Activated CD4-positive, alpha-beta T cell treated with anti-CD3 and anti-CD28 coated beads, Interleukin-2, amount 50 U/mL, for 48 hours (primary cell): ENCODE measurements around the gene PRKG2.
"Not testable (repeated sequence)": the region's sequence is repeated elsewhere in the genome, so short reads cannot be mapped to it uniquely, and the experiment has no call there.

Experiments
- DNase-seq, 2 experiments: peaks; one replicate each; pipeline ENCODE4 v3.0.0-alpha.2; 2020

Gene PRKG2

GRCh38 chr4:81214881-81215868 is at the start of gene PRKG2:
PRKG2 (minus strand) TSS chr4:81215222; CDS start chr4:81205047, 10,175 bp downstream.
- DNase-seq: no peak

GRCh38 chr4:81260443-81261101 is 45.5 kb upstream of the PRKG2 start:
- DNase-seq: no peak

DNA sequence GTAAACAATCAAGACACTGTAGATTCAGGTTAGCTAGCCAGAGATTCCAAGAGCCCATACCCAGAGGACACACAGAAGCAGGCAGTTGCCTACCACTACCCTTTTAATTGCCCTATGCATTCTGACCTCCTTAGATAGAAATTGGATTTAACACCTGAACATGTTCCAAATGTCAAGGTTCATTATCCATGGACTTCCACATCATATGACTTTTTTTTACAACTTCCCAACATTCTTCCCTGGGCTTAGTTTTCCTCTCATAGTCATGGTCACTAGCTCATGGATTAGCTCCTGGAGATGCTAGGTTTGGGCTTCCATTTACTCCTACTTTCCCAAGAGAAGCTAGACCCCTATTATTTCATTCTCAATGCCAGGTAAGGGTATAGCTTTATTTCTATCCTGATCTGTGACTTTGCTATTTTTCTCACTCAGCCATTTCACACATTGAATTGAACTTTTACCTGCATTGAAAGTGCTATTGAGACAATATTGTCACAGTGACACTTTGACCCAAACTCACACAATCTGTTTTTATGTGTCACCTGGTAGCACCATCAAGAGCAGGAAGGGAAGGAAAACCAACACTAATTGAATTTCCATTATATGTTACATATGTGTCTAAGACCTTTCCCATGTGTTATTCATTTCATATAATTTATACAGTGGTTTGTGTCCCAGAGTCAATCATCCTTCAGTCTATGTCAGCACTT is 44.0 kb upstream of the PRKG2 start:
- DNase-seq: no peak

DNA sequence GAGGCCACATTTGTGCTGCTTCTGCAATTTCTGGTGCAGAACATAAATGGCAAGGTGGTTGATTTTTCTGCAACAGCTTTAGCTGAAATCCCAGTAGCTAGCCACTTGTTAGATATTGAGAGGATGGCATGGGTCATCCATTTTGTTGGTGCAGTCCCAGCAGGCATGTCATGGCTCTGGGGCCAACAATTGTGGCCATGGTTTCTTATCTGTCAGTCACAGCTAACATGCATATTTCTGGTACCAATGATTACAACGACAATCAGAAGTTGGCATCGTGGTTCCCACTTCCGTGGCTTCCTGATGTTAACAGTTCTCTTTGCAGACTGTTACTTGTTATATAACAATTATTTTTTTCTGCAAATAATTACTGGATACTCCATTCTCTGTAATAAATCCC is 42.8 kb upstream of the PRKG2 start:
- no peak for DNase-seq

- DNase-seq: no peak
Observed at GRCh38 chr4:81257021-81257420, 42.0 kb upstream of the PRKG2 start.

- DNase-seq: no peak
Observed at GRCh38 chr4:81256059-81256970, 41.3 kb upstream of the PRKG2 start.

DNA sequence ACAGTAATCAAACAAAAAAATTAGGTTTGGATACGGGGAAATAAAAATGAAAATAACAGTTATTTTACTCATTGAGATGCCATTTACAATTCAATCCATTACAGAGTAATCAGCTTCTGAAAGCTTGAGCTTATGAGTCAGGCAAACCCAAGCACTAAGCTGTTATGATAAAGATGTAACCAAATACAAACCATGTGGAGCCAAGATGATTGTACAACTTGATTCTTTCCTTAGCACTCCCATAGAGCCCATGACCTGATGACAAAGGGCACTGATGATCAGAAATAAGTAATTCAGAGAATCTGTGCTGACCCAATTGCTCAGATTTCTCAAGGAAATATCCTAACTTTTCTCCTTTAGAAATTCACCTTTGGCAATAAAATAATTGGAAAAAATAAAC is 40.5 kb upstream of the PRKG2 start:
- DNase-seq: no peak

DNA sequence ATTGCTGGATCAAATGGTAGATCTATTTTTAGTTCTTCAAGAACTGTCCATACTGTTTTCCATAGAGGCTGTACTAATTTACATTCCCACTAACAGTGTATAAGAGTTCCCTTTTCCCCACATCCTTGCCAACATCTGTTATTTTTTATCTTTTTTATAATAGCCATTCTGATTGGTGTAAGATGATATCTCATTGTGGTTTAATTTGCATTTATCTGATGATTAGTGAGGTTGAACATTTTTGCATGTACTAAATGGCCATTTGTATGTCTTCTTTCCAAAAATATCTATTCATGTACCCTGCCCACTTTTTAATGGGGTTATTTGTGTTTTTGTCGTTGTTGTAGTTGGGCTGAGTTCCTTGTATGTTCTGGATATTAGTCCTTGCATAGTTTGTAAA is 35.4 kb upstream of the PRKG2 start:
- DNase-seq: no peak

GRCh38 chr4:81245218-81246009 is 30.4 kb upstream of the PRKG2 start:
- DNase-seq: no peak

DNA sequence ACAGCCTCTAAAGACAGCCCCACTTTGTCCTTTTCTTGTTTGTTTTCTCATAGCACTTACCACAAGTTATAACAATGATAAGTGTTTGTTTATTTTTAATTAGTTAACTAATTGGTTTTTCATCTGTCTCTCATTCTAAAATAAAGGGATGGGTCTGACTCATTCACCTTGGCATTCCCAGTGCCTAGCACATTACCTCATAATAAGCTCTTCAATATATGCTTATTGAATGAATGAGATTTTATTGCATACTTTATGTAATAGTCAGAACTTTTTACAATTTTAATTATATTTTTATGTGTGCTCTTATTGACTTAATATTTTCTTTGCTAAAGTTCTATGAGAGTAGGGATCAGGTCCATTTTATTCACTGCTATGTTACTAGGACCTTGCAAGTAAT is 22.8 kb upstream of the PRKG2 start:
- no peak for DNase-seq

DNA sequence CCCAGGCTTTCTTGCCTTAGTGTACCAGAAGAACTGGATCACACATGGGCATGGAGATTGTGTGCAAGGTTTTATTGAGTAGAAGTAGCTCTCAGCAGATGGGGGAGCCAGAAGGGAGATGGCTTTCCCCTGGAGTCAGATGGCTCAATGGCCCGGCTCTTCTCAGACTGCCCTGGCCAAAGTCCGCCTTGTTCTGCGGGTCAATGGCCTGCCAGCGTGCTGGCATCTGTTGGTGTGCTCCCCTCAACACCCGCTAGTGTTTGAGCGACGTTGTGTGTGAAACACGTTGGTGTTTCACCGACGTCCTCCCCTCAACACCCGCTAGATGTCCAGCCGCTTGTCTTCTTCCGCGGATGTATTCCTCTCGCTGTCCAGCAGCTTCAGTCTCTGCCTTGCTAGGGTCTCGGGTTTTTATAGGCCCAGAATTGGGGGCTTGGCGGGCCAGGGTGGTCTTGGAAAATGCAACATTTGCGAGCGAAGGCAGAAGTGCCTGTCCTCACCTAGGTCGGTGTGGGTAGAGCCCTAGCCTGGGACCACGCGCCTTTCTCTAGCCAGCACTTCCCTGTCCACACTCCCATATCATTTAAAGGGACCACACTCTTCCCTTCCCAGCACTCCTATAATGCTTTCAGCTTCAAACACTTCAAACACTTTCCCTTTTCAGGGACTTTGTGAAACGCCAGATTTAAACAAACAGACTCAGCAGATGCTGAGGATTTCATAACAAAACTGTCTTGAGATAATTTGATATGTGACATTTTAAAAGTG is 21.1 kb upstream of the PRKG2 start:
- DNase-seq: no peak

DNA sequence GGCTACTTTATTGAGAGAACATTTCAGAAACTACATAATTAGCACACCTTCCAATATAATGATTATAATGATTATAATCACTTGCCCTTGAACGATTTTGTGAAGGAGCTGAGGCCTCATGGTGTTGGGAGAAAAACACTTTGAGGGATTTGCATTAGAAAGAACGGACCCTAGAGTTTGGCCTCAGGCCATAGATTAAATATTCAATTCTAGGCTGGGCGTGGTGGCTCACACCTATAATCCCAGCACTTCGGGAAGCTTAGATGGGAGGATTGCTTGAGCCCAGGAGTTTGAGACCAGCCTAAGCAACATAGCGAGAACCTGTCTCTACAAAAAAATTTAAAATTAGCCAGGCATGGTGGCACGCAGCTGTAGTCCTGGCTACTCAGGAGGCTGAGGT is 12.9 kb upstream of the PRKG2 start:
- DNase-seq: no peak

DNA sequence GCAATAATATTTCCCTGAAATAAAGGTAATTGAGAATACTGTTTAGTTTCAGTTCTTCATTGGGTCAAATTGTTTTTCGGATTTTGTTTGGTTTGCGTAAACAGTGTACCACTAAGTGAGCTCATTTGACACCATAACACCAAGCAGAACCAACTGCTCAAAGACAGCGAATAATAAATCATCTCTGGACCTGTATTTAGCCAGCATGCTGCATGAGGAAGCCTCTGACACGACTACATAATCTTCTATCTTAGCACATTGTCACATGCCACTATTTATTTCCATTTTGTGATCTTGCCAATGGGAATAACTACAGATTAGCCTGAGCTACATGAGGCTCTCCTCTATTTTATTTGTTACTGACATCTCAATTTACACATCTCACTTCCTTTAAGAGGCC is 12.1 kb upstream of the PRKG2 start:
- DNase-seq: no peak

DNA sequence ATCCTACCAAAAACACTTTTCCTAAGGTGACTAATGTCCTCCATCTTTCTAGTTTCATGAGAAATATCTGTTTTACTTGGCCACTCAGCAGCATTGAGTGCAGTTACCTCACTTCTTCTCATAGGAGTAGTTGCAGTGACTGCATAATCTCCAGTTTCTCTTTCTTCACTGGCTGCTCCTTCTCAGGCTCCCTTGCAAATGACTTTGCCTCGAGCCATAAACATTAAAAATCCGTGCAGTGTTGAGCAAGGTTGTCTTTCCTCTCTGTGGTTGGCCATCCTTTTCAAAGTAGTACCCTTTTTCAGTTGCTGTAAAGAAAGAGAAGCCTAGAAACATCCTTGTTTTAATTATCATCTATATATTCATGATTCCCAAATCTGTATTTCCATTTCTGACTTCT is 10.2 kb upstream of the PRKG2 start:
- no peak for DNase-seq

DNA sequence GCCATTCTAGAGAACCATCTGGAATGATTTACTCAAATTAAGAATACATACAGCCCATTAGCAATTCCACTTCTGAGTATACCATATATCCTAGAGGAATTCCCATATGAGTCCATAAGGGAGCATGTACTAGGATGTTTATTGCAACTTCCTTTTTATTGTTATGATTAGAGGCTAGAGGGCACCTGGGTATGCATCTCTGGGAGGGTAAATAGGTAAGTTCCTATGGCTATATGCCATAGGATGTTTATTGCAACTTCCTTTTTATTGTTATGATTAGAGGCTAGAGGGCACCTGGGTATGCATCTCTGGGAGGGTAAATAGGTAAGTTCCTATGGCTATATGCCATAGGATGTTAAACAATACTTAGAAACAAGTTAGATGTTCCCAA is 7.1 kb upstream of the PRKG2 start:
- DNase-seq: not testable (repeated sequence)

GRCh38 chr4:81221303-81222081 is 6.5 kb upstream of the PRKG2 start:
- DNase-seq: no peak

DNA sequence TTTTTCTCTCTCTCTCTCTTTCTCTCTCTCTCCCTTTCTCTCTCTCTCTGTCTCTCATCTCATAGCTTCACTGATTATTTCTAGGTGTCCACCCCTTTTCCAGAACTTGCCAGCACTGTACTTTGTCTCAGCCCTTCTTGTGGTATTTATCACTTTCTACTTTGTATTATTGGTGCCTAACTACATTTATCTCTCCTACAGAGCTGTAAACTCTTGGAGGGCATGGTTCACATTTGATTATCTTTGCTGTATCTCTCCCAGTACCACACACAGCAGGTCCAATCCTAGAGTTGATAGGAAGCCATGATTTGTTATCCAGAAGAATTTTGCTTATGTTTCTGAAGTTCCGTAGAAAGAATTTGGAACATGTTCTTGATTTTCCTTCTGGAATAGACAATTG is 5.2 kb upstream of the PRKG2 start:
- DNase-seq: no peak

DNA sequence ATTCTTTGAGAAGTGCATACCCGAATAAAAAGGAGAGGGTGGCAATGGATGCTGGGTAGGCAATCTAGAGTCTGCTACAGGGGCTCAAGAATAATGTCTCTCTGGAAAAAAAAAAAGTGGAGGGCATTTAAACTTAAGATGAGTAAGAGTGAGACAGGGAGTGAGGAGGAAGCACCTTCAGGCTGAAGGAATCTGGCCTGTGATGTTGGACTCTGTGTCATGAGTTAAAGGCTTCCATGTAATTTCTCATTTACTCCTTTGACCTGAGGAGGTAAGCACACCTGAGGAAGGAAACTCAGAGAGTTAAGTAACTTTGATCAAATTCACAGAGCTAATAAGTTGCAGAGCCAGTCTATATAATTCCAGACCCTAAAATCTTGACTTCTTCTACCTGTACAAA is 3.2 kb upstream of the PRKG2 start:
- no peak for DNase-seq

DNA sequence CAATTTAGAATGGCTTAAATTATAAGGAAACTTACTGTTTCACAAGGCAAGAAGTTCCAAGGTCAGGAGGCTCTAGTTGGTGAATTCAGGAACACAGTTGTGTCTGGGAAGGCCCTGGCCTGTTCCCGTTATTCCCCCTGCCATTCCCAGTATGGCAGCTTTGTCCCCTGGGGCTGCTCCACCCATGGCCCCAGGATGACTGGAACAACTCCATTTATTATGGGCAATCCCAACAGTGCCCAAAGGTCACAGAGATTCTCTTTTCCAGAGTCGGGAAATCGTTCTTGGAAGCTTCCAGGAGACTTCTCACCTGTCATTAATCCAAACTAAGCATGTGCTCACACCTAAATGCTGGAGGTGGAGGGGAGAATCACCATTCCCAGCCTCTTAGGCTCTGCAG is 2.8 kb upstream of the PRKG2 start:
- no peak for DNase-seq

DNA sequence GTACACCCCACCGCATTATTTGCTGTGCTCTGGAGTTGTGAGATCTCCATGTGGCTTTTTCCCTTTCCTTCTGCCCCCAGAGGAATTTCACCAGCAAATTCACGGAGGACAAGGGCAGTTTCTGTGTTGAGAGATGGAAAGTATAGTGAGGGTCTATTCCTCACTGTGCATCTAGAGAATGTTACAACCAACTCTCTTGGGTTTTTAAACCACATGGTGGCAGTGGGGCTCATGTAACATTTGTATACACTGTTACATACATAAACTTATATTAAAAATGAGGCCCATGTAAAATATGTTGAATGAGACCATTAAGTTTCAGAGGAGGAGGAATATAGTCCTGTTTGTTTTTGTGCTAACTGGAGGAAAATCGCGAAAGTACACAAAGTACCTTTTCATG is 909 bp upstream of the PRKG2 start:
- DNase-seq: no peak
